Activated naive CD8-positive, alpha-beta T cell treated with anti-CD3 and anti-CD28 coated beads, Interleukin-2, amount 10 ng/mL, durations not matched to agents 7 days and 5 days (primary cell): ENCODE data around the gene FAM98B. TPM values are rescaled to one million over a fixed set of nuclear protein-coding genes. Genes with fewer than 3 reads are reported as not detected.
A peak's percentile ranks its signal among the peaks of the same experiment; 100 is the strongest.

Source experiments
- ATAC-seq: fragments of 150-1000 bp; cut with Tn5 transposase; one replicate; pipeline ENCODE4 v1.10.0; 2021; ENCODE audit warnings: low read depth, moderate library complexity
- POLR2A ChIA-PET: fragments of 350-600 bp; sonication (Branson Sonifier 250); formaldehyde crosslinking; loops from one replicate; lab custom pipeline; 2021; ENCODE audit warnings: antibody characterized with exemption; lab: Charles Lee
- DNase-seq: peaks from one replicate; pipeline ENCODE4 v3.0.0; 2021
- H3K27ac Mint-ChIP-seq: one replicate; pipeline ENCODE4 v1.8.0; 2022; ENCODE audit warnings: mild to moderate bottlenecking, mixed read lengths
- H3K27me3 Mint-ChIP-seq: one replicate; pipeline ENCODE4 v1.8.0; 2022; ENCODE audit warnings: mild to moderate bottlenecking, moderate library complexity, mixed read lengths
- H3K36me3 Mint-ChIP-seq: one replicate; pipeline ENCODE4 v1.8.0; 2021; ENCODE audit warnings: mild to moderate bottlenecking, mixed read lengths
- H3K4me1 Mint-ChIP-seq: one replicate; pipeline ENCODE4 v1.8.0; 2021; ENCODE audit warnings: mixed read lengths
- H3K4me3 Mint-ChIP-seq: one replicate; pipeline ENCODE4 v1.8.0; 2022; ENCODE audit warnings: mild to moderate bottlenecking, moderate library complexity, mixed read lengths
- H3K9me3 Mint-ChIP-seq: one replicate; pipeline ENCODE4 v1.8.0; 2021; ENCODE audit warnings: mixed read lengths
- total RNA-seq, 2 experiments: library from RNA; stranded (reverse); gene quantifications; one replicate each; pipeline ENCODE4 v1.2.3, GENCODE V29; 2021

The FAM98B gene
- total RNA-seq, 2 experiments from 2014 or later: 24.1 to 34.6 TPM

GRCh38 chr15:38521316-38521715 lies 67.4 kb downstream of the FAM98B start:
- no peaks in the 10 kb centered on the region for H3K9me3 Mint-ChIP-seq
- POLR2A ChIA-PET: interaction anchor here (1.3 kb wide), 2 partner anchors 22 to 165 kb away, joined by 3 to 4 read pairs; no protein-coding TSS in a partner anchor
- H3K36me3 Mint-ChIP-seq: peaks cover 41% of the 10 kb centered on the region
- H3K4me3 Mint-ChIP-seq: no peak overlapping the region
- DNase-seq (no peak), ATAC-seq (no peak)
- H3K4me1 Mint-ChIP-seq: peaks cover 20% of the 10 kb centered on the region
- no peaks in the 10 kb centered on the region for H3K27me3 Mint-ChIP-seq
- H3K27ac Mint-ChIP-seq: no peak overlapping the region

- Mint-ChIP-seq H3K4me1 (peaks cover 24% of the 10 kb centered on the region), H3K27ac (peak overlapping the region; percentile 32), H3K9me3 (no peaks in the 10 kb centered on the region), H3K27me3 (no peaks in the 10 kb centered on the region), H3K4me3 (no peak overlapping the region), H3K36me3 (peaks cover 39% of the 10 kb centered on the region)
- DNase-seq: no peak
- POLR2A ChIA-PET: interaction anchor here (1.0 to 1.3 kb wide), 3 partner anchors 11 to 41 kb away, joined by 3 to 4 read pairs (median 4); partner anchors contain the start of gene RASGRP1
- ATAC-seq: no peak
Observed at GRCh38 chr15:38522922-38523321, 69.0 kb downstream of the FAM98B start.

GRCh38 chr15:38524156-38524555 lies 70.2 kb downstream of the FAM98B start:
- H3K4me1 Mint-ChIP-seq: peaks cover 33% of the 10 kb centered on the region
- H3K36me3 Mint-ChIP-seq: peaks cover 45% of the 10 kb centered on the region
- H3K27me3 Mint-ChIP-seq: no peaks in the 10 kb centered on the region
- POLR2A ChIA-PET: no interaction called here
- DNase-seq (no peak), ATAC-seq (no peak)
- peaks cover 4% of the 10 kb centered on the region for H3K9me3 Mint-ChIP-seq
- no peak overlapping the region for H3K27ac Mint-ChIP-seq
- no peak overlapping the region for H3K4me3 Mint-ChIP-seq

- Mint-ChIP-seq H3K4me1 (peaks cover 39% of the 10 kb centered on the region), H3K36me3 (peaks cover 51% of the 10 kb centered on the region), H3K27me3 (no peaks in the 10 kb centered on the region), H3K9me3 (peaks cover 6% of the 10 kb centered on the region), H3K27ac (no peak overlapping the region), H3K4me3 (no peak overlapping the region)
- ATAC-seq (no peak), DNase-seq (no peak)
- POLR2A ChIA-PET: no interaction called here
Observed at GRCh38 chr15:38525489-38525888, 71.6 kb downstream of the FAM98B start.

DNA sequence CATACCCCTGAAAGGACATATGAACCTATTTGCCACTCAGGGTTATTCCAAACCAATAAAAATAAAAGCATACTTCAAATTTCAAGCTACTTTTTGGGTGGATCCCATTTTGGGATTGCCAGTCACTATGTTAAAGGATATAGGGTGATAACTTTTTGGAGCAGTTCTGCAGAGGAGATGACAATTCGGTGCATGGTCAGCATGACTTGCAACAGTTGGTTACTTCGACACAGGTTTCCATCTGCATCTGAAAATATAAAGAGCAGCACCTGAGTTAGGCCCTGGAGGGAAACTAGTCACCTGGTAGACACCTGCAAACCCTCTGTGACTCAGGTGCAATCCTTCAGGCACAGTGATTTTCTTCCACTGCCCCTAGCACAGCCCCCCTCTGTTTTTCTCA lies 72.2 kb downstream of the FAM98B start:
- Mint-ChIP-seq H3K9me3 (peaks cover 6% of the 10 kb centered on the region), H3K36me3 (peaks cover 57% of the 10 kb centered on the region), H3K4me3 (no peak overlapping the region), H3K27me3 (no peaks in the 10 kb centered on the region), H3K27ac (no peak overlapping the region), H3K4me1 (peaks cover 44% of the 10 kb centered on the region)
- DNase-seq (no peak), ATAC-seq (no peak)
- POLR2A ChIA-PET: no interaction called here

DNA sequence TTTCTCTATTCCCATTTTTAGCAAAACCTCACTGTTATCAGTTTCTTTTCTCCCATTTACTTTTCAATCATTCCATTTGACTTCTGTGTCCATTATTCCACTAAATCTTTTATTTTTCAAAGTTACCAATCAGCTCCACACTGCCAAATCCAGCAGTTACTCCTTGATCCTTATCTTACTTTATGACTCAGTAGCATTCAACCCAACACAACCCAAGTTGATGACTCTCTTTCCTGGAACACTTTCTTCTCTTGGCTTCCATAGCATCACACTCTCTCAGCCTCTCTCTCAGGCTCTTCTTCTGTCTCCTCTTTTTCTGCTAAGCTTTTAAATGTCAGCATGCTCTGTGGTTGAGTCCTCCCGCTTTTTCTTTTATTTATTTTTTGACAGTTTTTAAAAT lies 74.4 kb downstream of the FAM98B start:
- H3K9me3 Mint-ChIP-seq: peaks cover 6% of the 10 kb centered on the region
- DNase-seq (no peak), ATAC-seq (no peak)
- H3K36me3 Mint-ChIP-seq: peaks cover 69% of the 10 kb centered on the region
- POLR2A ChIA-PET: no interaction called here
- no peaks in the 10 kb centered on the region for H3K27me3 Mint-ChIP-seq
- peaks cover 52% of the 10 kb centered on the region for H3K4me1 Mint-ChIP-seq
- peak overlapping the region; percentile 21 for H3K27ac Mint-ChIP-seq
- no peak overlapping the region for H3K4me3 Mint-ChIP-seq

DNA sequence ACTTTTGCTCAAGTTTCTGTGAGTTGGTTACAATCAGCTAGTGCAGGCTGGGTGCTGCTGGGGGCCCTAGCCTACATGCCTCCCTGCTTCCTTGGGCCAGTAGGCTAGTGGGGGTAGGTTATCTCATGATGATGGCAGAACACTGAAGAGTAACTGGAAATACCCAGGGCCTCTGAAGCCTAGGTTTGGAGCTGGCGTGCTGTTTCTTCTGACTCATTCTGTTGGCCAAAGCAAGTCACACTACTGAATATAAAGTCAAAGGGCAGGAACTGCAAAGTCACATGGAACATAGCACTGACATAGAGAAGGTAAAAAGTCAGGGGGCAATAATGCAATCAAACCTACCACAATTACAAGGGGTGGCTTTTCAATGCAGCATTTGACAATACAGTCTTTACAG lies 76.2 kb downstream of the FAM98B start:
- peak; percentile 32 for ATAC-seq
- Mint-ChIP-seq H3K4me1 (peaks cover 65% of the 10 kb centered on the region), H3K4me3 (no peak overlapping the region), H3K36me3 (peaks cover 68% of the 10 kb centered on the region), H3K27me3 (no peaks in the 10 kb centered on the region), H3K27ac (no peak overlapping the region), H3K9me3 (peaks cover 6% of the 10 kb centered on the region)
- POLR2A ChIA-PET: no interaction called here
- no peak for DNase-seq

DNA sequence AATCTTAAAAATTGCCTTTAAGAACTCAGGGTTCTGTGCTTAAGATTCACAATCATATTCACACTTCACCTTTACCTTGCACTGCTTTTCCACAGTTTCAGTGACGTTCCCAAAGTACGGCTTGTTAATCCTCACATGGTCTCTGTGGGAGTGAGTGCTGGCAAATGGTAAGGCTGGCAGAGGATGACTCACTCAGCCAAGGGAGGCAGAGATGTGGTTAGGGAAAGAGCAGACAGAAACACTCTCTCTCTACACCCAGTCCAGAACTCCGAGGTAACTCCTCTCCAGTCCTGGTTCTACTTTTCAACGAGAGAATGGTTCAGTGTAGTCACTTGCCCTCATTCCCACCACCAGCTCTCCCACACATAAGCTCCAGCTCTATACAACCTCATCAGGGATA lies 77.6 kb downstream of the FAM98B start:
- ATAC-seq (no peak), DNase-seq (no peak)
- Mint-ChIP-seq H3K27me3 (no peaks in the 10 kb centered on the region), H3K27ac (no peak overlapping the region), H3K36me3 (peaks cover 74% of the 10 kb centered on the region), H3K4me3 (no peak overlapping the region), H3K4me1 (peaks cover 75% of the 10 kb centered on the region), H3K9me3 (peaks cover 6% of the 10 kb centered on the region)
- POLR2A ChIA-PET: no interaction called here

DNA sequence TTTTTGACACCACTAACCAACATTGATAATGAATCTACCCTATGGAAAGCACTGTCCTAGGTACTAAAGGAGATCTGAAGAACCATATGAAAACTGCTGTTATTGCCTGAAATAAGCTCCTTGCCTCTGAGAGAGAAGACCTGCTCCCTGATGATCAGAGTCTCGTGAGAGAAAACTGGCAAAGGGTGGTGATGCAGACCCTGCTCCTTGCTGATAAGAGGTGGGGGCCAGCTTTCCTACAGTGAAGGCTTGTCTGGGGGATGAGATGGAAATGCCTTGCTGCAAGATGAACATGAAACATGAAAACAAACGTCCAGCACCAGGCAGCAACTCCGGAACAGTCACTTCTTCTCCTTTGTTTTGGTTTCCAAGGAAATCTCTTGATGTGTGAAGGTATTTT lies 78.8 kb downstream of the FAM98B start:
- no peak overlapping the region for H3K4me3 Mint-ChIP-seq
- peak overlapping the region; percentile 18 for H3K27ac Mint-ChIP-seq
- POLR2A ChIA-PET: no interaction called here
- H3K4me1 Mint-ChIP-seq: peaks cover 79% of the 10 kb centered on the region
- H3K36me3 Mint-ChIP-seq: peaks cover 79% of the 10 kb centered on the region
- H3K9me3 Mint-ChIP-seq: peaks cover 6% of the 10 kb centered on the region
- DNase-seq: no peak
- ATAC-seq: no peak
- H3K27me3 Mint-ChIP-seq: no peaks in the 10 kb centered on the region

DNA sequence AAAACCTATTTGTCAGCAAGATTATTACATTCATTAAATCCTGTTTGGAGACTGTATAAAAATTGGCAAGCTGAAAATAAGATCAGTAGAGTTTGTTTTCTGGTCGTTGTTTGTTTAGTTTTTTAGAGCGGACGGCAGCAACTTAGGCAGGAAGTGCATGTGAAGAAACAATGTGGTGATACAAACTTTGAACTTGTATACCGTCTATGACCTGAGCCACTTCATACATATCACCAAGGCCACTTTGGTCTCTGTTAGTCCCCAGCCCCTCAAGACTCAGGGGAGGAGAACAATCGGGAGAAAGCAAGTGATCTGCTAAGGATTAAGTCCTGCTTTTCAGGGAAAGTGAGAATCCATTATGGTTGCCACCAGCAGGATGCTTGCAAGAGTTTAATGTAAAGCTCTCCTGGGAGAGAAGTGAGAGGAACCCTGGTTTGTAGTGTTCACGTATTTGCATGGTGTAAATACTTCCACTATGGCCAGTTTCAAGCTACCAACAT lies 79.5 kb downstream of the FAM98B start:
- peaks cover 78% of the 10 kb centered on the region for H3K36me3 Mint-ChIP-seq
- DNase-seq: no peak
- no peaks in the 10 kb centered on the region for H3K27me3 Mint-ChIP-seq
- POLR2A ChIA-PET: interaction anchor here (0.9 kb wide), 1 partner anchor 10 kb away, joined by 3 read pairs; no protein-coding TSS in a partner anchor
- H3K9me3 Mint-ChIP-seq: peaks cover 6% of the 10 kb centered on the region
- H3K4me1 Mint-ChIP-seq: peaks cover 81% of the 10 kb centered on the region
- no peak for ATAC-seq
- H3K4me3 Mint-ChIP-seq: no peak overlapping the region
- H3K27ac Mint-ChIP-seq: peak overlapping the region; percentile 50

- H3K4me3 Mint-ChIP-seq: no peak overlapping the region
Observed at GRCh38 chr15:38533926-38534325, 80.0 kb downstream of the FAM98B start.

DNA sequence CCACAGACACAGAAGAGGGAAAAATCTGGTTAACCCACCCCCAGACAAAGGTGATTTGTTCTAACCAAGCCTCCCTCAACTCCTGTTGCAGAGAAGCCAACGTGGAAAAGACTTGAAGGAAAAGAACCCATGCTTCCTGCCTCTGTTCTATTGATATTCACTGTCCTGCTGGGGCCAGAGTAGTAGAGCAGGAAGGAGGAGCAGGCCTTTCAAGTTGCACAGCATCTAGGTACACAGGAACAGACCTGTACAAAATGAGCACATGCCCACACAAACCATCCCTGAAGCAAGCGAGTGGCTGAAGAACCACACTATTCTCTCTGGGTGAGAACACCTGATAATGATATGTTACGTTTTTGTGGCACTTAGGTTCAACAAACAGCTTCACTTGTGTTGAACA lies 80.8 kb downstream of the FAM98B start:
- peak overlapping the region; percentile 70 for H3K27ac Mint-ChIP-seq
- H3K4me3 Mint-ChIP-seq: peak overlapping the region; percentile 53
- ATAC-seq (peak; percentile 41), DNase-seq (no peak)
- peaks cover 69% of the 10 kb centered on the region for H3K36me3 Mint-ChIP-seq
- H3K27me3 Mint-ChIP-seq: no peaks in the 10 kb centered on the region
- peaks cover 82% of the 10 kb centered on the region for H3K4me1 Mint-ChIP-seq
- POLR2A ChIA-PET: interaction anchor here (0.6 to 1.0 kb wide), 3 partner anchors 11 to 163 kb away, joined by 3 read pairs; no protein-coding TSS in a partner anchor
- no peaks in the 10 kb centered on the region for H3K9me3 Mint-ChIP-seq

More at GRCh38 chr15:38533926-38534325, 80.0 kb downstream of the FAM98B start:
- Mint-ChIP-seq H3K27me3 (no peaks in the 10 kb centered on the region), H3K27ac (peak overlapping the region; percentile 50), H3K9me3 (peaks cover 4% of the 10 kb centered on the region), H3K36me3 (peaks cover 74% of the 10 kb centered on the region), H3K4me1 (peaks cover 81% of the 10 kb centered on the region)
- ATAC-seq (no peak), DNase-seq (no peak)
- POLR2A ChIA-PET: interaction anchor here (0.9 to 1.0 kb wide), 2 partner anchors 11 to 164 kb away, joined by 3 read pairs; no protein-coding TSS in a partner anchor

- Mint-ChIP-seq H3K4me3 (peak overlapping the region; percentile 53), H3K4me1 (peaks cover 77% of the 10 kb centered on the region), H3K27me3 (no peaks in the 10 kb centered on the region), H3K36me3 (peaks cover 63% of the 10 kb centered on the region), H3K27ac (peak overlapping the region; percentile 70), H3K9me3 (no peaks in the 10 kb centered on the region)
- DNase-seq: no peak
- POLR2A ChIA-PET: no interaction called here
- ATAC-seq: no peak
Observed at GRCh38 chr15:38535491-38536200, 81.7 kb downstream of the FAM98B start.

DNA sequence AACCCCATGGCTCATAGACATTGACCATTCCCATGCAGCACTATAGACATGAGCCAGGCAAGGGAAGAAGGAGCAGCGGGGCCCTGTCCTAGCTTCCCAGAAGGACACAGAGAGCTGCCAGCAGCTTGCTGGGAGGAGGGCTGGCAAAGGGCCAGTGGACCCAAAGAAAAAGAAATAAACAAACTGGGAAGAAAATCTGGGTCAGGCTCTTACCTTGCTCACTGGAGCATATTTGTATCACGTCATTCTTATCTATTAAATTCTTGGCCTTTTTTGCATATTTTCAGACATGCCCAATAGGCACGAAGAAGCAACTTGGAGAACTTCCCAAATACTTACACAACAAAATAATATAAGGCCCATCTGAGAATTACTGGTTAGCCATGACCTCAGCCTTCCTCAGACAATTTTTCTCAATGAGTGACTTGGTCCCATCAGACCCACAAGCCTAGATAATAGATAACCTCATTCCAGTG lies 82.3 kb downstream of the FAM98B start:
- ATAC-seq (no peak), DNase-seq (no peak)
- no peaks in the 10 kb centered on the region for H3K27me3 Mint-ChIP-seq
- H3K4me3 Mint-ChIP-seq: no peak overlapping the region
- H3K4me1 Mint-ChIP-seq: peaks cover 79% of the 10 kb centered on the region
- H3K9me3 Mint-ChIP-seq: no peaks in the 10 kb centered on the region
- H3K36me3 Mint-ChIP-seq: peaks cover 60% of the 10 kb centered on the region
- H3K27ac Mint-ChIP-seq: no peak overlapping the region
- POLR2A ChIA-PET: no interaction called here
